ENCODE data around the gene DTX2. TPM values are rescaled to one million over a fixed set of nuclear protein-coding genes. Genes with fewer than 3 reads are reported as not detected.
"Not testable (repeated sequence)": the region's sequence is repeated elsewhere in the genome, so short reads cannot be mapped to it uniquely, and the experiment has no call there.

Gene DTX2
- total and polyA plus RNA-seq, 2 donors, result 7.8 to 20.2 TPM

DNA sequence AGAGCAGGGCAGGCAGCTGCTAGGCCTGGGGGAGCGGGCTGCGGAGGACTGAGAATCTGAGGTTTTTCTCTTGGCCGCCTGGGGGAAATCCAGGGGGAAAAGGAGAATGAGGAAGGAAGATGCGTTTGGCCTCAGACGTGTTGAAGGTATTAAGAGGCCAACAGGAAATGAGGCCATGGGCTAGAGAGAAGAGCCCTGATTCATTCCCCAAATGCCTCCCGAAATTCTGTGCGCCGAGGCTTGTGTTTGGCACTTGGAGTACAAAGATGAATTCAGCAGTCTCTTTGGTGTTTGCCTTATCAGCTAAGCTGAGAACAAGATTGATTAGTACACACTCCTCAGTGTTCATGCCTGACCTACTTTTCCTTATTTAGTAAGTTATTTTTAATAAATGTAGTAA is 4.4 kb downstream of the DTX2 start:
- DNase-seq (ENCODE audit: extremely low spot score); H3K27ac ChIP-seq (ENCODE audit: low read depth); H3K4me3 ChIP-seq (ENCODE audit: low read depth, low read length); H3K36me3 ChIP-seq (ENCODE audit: insufficient read depth); H3K4me1 ChIP-seq (ENCODE audit: insufficient read depth): not testable (repeated sequence)
- WGBS, result no CpG with 5 or more reads among the region's 8 CpGs

DNA sequence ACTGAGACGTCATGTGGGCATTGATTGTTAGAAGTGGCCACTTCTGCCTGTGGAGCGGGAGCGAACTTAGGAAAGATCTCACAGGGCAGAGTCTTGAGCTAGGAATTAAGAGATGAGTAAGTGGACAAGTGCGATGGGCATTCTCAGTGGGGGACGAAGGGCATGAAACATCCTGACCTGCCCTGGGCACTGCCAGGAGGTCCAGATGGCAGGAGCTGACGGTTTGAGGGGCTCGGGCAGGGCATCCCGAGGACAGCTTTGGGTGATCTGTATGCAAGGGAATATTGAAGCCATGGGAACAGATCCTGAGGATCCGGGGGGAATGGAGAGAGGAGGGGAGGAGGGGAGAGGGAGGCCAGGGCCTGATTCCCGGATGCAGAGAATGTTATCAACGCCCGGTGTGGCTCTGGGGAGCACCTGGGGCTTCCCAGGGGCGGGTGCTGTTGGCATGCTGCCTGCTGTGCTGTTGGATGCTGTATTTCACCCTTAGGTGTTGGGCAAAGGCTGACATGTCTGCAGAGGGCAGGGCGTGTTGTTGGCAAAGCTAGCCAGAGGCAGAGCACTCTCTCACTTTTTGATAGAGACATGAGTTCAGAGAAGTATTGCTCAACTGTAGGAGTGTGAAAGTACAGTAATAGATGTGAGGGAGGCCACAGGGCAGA is 6.4 kb downstream of the DTX2 start:
- WGBS, result 74% methylated on average over 10 of the region's 14 CpGs
- DNase-seq (ENCODE audit: extremely low spot score); H3K27ac ChIP-seq (ENCODE audit: low read depth); H3K4me1 ChIP-seq (ENCODE audit: insufficient read depth); H3K4me3 ChIP-seq (ENCODE audit: low read depth, low read length); H3K36me3 ChIP-seq (ENCODE audit: insufficient read depth): not testable (repeated sequence)

DNA sequence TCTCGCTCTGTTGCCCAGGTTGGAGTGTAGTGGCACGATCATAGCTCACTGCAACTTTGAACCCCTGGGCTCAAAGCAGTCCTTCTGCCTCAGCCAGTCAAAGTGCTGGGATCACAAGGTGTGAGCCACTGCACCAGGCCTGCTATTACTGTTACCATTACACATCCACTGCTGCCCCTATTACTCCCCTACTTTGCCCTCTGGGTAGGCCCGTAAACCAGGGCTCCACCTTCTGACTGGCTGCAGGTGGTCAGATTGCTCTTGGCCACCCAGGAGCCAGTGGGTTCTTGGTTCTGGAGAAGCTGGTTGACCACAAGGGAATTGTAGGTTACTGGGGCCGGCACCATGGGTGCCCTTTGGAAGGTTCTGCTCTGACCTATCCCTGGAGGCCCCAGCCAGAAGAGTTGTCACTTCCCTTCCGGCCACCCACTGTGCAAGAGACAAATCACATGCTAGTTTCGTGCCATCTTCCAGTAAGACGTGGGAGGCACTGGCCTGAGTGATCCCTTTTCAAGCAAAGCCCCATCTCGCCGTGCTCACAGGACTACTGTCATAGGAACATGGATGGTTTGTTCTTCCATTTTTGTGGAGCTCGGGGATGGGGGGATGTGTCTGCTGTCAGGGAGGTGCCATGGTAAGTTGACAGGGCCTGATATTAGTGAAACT is 10.2 kb downstream of the DTX2 start:
- H3K27ac ChIP-seq (ENCODE audit: low read depth); H3K36me3 ChIP-seq (ENCODE audit: insufficient read depth); DNase-seq (ENCODE audit: extremely low spot score); H3K4me3 ChIP-seq (ENCODE audit: low read depth, low read length); H3K4me1 ChIP-seq (ENCODE audit: insufficient read depth): not testable (repeated sequence)
- WGBS, result 88% methylated on average over 9 of the region's 10 CpGs

DNA sequence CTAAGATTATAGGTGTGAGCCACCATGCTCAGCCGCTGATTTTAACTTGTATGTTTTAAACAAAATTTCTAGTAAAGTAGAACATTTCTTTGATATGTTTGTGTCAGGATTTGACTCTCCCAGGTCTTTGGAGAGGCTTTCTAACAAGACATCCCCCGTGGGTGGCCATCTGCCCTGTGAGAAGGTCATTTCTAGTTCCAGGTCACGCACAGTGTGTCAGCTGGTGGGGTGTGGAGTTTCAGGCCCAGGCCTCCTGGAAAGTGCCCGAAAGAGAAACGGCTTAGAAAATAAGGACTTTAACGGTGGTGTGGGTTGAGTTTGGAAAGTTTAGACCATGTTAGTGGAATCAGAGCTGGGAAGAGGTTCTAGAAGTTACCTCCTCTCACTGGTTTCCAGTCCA is 11.6 kb downstream of the DTX2 start:
- H3K4me1 ChIP-seq (ENCODE audit: insufficient read depth); H3K36me3 ChIP-seq (ENCODE audit: insufficient read depth); DNase-seq (ENCODE audit: extremely low spot score); H3K4me3 ChIP-seq (ENCODE audit: low read depth, low read length); H3K27ac ChIP-seq (ENCODE audit: low read depth): not testable (repeated sequence)
- 97% methylated on average over 2 of the region's 6 CpGs for WGBS

DNA sequence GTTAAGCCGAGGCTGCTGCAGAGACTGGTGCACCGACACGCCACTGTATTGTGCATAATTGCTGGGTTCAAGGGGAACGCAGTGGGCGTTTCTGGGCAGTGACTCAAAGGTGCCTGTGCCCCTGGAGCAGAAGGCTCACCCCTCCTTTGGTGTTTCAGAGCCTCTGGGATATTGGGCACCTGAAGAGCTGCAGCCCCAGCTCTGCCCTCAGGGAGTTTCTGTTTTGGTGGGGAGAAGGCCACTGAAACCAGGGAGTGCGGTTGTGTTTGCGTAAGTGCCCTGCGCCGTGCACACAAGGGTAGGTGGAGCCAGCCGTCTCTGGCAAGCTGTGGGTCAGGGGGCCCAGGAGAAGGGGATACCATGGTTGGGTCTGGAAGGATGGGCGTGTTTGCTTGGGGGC is 14.8 kb downstream of the DTX2 start:
- DNase-seq (ENCODE audit: extremely low spot score); H3K4me3 ChIP-seq (ENCODE audit: low read depth, low read length): not testable (repeated sequence)
- WGBS, result 96% methylated on average over 6 of the region's 11 CpGs

DNA sequence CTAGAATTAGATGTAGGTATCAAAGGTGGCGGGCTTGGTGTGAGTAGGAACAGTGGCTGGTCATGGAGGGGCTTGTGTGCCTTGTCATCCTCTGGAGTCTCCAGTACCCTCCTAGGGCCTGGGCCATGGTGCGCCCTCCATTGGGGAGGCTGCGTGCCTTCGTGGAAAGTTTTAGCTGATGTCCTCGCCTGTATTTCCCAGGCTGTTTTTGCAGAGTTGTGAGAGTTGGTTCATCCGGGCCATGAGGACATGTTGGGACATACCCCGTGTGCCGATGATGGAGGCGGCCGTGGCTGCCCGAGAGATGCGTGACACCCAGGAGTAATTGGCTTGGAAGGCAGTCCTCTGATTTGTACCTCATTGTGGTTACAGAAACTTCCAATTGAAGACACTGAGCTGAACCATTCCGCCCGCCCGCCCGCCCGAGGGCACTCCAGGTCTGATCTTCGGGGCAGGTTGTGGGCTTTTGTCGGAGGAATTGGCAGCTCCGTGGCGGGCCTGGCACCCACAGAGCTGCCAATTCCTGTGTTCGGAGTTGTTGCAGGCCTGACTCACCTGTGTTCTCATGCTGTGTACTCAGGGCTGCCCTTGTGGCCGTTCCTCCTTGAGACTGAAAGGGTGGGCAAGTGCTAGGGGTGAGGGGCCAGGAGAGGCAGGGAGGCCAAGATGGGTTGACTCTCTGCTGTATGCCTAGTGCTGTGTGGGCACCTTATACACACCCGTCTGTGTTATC is 15.4 kb downstream of the DTX2 start:
- not testable (repeated sequence) for H3K27ac ChIP-seq (ENCODE audit: low read depth); H3K4me1 ChIP-seq (ENCODE audit: insufficient read depth); H3K36me3 ChIP-seq (ENCODE audit: insufficient read depth); DNase-seq (ENCODE audit: extremely low spot score); H3K4me3 ChIP-seq (ENCODE audit: low read depth, low read length)
- 93% methylated on average over 23 of the region's 24 CpGs for whole genome bisulfite sequencing

More for the DNA sequence above, 14.8 kb downstream of the DTX2 start:
- not testable (repeated sequence) for H3K4me1 ChIP-seq (ENCODE audit: insufficient read depth); H3K36me3 ChIP-seq (ENCODE audit: insufficient read depth); H3K27ac ChIP-seq (ENCODE audit: low read depth)

DNA sequence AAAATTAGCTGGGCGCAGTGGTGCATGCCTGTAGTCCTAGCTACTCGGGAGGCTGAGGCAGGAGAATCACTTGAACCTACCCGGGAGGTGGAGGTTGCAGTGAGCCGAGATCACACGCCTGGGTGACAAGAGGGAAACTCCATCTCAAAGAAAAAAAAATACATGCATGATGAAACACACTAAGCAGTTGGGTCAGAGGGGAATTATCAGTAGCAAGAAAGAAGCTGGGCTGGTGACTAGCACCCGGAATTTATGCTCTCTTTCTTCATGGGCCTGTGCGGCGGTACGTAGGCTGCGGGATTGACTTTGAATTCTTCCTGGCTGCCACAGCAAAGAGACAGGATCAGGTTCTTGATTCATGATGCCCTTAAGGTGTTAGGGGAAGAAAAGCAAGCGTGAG is 18.1 kb downstream of the DTX2 start:
- H3K4me1 ChIP-seq (ENCODE audit: insufficient read depth); H3K4me3 ChIP-seq (ENCODE audit: low read depth, low read length); H3K27ac ChIP-seq (ENCODE audit: low read depth); H3K36me3 ChIP-seq (ENCODE audit: insufficient read depth); DNase-seq (ENCODE audit: extremely low spot score): not testable (repeated sequence)
- 93% methylated on average over 11 of the region's 11 CpGs for WGBS

DNA sequence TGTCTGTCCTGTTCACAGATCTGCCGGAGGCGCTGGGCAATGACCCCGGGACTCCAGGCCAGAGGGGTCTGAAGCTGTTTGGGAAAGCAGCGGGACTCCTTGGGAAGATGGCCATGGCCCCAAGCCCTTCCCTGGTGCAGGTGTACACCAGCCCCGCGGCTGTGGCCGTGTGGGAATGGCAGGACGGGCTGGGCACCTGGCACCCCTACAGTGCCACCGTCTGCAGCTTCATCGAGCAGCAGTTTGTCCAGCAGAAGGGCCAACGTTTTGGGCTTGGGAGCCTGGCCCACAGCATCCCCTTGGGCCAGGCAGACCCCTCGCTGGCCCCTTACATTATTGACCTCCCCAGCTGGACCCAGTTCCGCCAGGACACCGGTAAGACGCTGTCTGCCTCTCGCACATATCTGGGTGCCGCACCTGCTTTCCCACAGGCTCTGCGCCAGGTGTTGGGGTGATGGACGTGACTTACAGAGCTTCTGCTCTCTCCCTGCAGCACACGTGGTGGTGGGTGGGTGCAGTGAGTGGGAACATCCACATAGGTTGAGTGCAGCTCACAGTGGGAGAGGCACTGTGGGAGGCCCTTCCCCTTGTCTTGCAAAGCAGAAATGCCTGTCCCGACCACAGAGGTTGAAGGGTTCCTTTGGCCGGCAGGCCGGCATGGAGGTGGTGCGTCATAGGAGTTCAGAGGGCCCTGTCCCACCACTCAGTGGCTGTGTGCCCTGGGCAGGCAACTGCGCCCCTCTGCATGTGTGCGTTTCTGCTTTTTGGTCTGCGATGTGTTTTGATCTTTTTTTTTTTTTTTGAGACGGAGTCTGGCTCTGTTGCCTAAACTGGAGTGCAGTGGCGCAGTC is 19.1 kb downstream of the DTX2 start:
- 90% methylated on average over 27 of the region's 29 CpGs for WGBS
- DNase-seq (ENCODE audit: extremely low spot score); H3K27ac ChIP-seq (ENCODE audit: low read depth); H3K4me3 ChIP-seq (ENCODE audit: low read depth, low read length); H3K36me3 ChIP-seq (ENCODE audit: insufficient read depth); H3K4me1 ChIP-seq (ENCODE audit: insufficient read depth): not testable (repeated sequence)

DNA sequence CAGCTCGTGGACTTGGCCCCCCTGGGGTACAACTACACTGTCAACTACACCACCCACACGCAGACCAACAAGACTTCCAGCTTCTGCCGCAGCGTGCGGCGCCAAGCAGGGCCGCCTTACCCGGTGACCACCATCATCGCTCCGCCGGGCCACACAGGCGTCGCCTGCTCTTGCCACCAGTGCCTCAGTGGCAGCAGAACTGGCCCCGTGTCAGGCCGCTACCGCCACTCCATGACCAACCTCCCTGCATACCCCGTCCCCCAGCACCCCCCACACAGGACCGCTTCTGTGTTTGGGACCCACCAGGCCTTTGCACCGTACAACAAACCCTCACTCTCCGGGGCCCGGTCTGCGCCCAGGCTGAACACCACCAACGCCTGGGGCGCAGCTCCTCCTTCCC is 21.2 kb downstream of the DTX2 start:
- not testable (repeated sequence) for H3K27ac ChIP-seq (ENCODE audit: low read depth); DNase-seq (ENCODE audit: extremely low spot score); H3K36me3 ChIP-seq (ENCODE audit: insufficient read depth); H3K4me3 ChIP-seq (ENCODE audit: low read depth, low read length); H3K4me1 ChIP-seq (ENCODE audit: insufficient read depth)
- 97% methylated on average over 24 of the region's 24 CpGs for WGBS

DNA sequence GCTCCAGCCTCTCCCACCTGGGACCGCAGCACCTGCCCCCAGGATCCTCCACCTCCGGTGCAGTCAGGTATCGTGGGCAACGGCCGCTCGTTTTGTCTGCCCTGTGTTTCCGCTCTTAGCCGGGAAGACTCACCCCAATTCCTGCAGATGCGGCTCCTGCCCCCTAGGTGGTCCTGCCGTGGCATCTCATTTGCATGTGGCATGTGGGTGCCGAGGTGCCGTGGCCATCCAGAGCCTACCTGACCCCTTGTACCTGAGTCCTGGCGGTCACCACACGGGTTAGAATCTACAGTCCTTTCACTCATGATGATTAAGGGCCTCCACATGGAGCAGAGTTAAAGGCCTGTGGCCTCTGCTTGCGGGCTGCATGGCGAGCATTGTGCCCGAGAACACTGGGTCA is 21.6 kb downstream of the DTX2 start:
- DNase-seq (ENCODE audit: extremely low spot score); H3K4me3 ChIP-seq (ENCODE audit: low read depth, low read length): not testable (repeated sequence)
- 95% methylated on average over 17 of the region's 17 CpGs for WGBS

DNA sequence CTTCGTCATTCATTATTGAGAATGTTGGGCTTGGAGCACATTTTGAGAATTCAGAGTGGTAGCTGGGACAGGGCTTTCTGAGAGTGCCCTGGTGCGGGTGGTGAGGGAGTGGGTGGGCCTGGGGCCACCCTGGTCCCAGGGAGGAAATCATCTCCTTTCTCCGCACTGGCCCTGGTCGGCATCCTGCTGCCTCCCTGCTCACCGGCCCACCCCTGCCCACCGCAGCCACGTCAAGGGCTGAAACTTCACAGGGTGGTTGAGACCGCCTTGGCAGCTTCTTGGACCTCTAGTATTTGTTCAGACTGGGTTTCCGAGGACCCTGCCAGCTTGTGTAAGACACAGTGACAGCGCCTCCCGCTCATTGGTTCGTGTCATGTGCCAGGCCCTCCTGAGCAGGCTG is 22.9 kb downstream of the DTX2 start:
- H3K4me1 ChIP-seq (ENCODE audit: insufficient read depth); H3K27ac ChIP-seq (ENCODE audit: low read depth); DNase-seq (ENCODE audit: extremely low spot score); H3K36me3 ChIP-seq (ENCODE audit: insufficient read depth); H3K4me3 ChIP-seq (ENCODE audit: low read depth, low read length): not testable (repeated sequence)
- WGBS, result 88% methylated on average over 7 of the region's 12 CpGs

More for the DNA sequence above, 21.6 kb downstream of the DTX2 start:
- not testable (repeated sequence) for H3K27ac ChIP-seq (ENCODE audit: low read depth); H3K36me3 ChIP-seq (ENCODE audit: insufficient read depth); H3K4me1 ChIP-seq (ENCODE audit: insufficient read depth)

DNA sequence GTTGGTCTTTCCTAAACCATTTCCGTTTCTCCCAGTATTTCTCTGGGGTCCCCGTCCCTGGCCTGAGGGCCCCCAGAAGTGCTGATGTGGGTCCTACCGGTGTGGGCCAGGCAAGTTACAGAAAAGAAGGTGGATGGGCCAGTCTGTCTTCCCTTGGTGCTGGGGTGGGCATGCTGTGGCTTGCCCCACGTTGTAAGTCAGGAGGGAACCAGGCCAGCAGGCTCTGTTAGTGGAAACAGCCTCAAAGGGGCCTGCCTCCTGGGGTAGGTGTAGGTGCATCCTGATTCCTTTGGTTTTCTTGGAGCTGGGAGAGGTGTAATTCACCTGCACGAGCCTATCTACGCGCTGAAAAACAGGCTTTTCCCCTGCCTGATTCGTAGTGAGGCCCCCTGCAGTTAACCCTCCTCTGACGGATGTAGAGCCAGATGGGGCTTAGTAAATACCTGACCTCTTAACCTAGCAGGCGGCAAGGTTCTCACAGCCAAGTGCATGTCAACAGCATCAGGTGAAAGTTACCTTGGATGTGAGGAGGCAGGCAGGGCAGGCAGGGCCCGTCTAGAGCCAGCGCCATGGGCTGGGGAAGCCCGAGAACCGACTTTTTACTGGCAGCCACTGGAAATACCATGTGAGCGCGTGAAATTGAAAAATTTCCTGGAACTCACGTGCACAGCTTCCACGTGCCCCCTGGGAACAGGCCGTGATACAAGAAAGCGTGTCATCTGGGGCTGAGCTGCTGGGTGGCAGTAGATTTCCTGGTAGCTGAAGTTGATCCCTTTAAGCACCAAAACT is 24.5 kb downstream of the DTX2 start:
- WGBS, result 58% methylated on average over 5 of the region's 20 CpGs
- H3K36me3 ChIP-seq (ENCODE audit: insufficient read depth); H3K4me1 ChIP-seq (ENCODE audit: insufficient read depth); H3K4me3 ChIP-seq (ENCODE audit: low read depth, low read length); H3K27ac ChIP-seq (ENCODE audit: low read depth); DNase-seq (ENCODE audit: extremely low spot score): not testable (repeated sequence)

DNA sequence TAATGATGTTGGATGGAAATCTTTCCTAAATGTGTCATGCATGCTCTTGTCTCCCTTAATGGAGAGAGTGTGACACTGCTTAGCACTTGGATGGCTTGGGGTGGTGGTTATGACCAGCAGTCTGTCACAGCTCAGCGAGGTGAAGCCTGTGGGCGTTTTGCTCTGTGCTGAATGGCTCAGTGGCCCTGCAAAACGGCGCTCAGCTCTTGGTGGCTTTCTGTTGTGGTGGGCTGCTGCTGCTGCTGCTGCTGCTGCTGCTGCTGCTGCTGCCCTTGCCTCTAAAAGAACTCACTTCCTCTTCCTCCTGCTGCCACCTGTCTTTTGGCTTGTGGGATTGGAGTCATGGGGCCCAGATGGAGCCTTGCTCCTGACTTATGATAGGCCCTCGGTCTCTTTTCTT is 25.1 kb downstream of the DTX2 start:
- not testable (repeated sequence) for DNase-seq (ENCODE audit: extremely low spot score); H3K4me3 ChIP-seq (ENCODE audit: low read depth, low read length); H3K36me3 ChIP-seq (ENCODE audit: insufficient read depth); H3K27ac ChIP-seq (ENCODE audit: low read depth); H3K4me1 ChIP-seq (ENCODE audit: insufficient read depth)
- 64% methylated on average over 2 of the region's 5 CpGs for whole genome bisulfite sequencing

All from urinary bladder (tissue), 4 donors.